ENCODE results near the gene APBB2. TPM values are rescaled to one million over a fixed set of nuclear protein-coding genes. Genes with fewer than 3 reads are reported as not detected.

APBB2 gene
- total RNA-seq, 2 donors from 2014 or later, result 134 to 137 TPM

GRCh38 chr4:41142376-41143310, 71.7 kb downstream of the APBB2 start:
- Histone ChIP-seq H3K36me3 (no peaks in the 10 kb centered on the region), H3K27ac (peak overlapping the region; percentile 83 to 85), H3K4me3 (peak overlapping the region; percentile 60), H3K9me3 (no peaks in the 10 kb centered on the region), H3K4me1 (ENCODE audit: control insufficient read depth in 1 of 2, low read depth in 2 of 2) (peaks cover 48 to 76% of the 10 kb centered on the region in 2 donors), H3K27me3 (replicated peaks; ENCODE audit: insufficient read depth) (no peaks in the 10 kb centered on the region)
- TF ChIP-seq, protein P1, sequence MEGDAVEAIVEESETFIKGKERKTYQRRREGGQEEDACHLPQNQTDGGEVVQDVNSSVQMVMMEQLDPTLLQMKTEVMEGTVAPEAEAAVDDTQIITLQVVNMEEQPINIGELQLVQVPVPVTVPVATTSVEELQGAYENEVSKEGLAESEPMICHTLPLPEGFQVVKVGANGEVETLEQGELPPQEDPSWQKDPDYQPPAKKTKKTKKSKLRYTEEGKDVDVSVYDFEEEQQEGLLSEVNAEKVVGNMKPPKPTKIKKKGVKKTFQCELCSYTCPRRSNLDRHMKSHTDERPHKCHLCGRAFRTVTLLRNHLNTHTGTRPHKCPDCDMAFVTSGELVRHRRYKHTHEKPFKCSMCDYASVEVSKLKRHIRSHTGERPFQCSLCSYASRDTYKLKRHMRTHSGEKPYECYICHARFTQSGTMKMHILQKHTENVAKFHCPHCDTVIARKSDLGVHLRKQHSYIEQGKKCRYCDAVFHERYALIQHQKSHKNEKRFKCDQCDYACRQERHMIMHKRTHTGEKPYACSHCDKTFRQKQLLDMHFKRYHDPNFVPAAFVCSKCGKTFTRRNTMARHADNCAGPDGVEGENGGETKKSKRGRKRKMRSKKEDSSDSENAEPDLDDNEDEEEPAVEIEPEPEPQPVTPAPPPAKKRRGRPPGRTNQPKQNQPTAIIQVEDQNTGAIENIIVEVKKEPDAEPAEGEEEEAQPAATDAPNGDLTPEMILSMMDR (IDR thresholded peaks at IDR 0.05), result no peak
- DNase-seq (ENCODE audit: low spot score) (no peak), ATAC-seq (ENCODE audit: insufficient number of reproducible peaks, low FRiP score, low read depth) (no peak)

DNA sequence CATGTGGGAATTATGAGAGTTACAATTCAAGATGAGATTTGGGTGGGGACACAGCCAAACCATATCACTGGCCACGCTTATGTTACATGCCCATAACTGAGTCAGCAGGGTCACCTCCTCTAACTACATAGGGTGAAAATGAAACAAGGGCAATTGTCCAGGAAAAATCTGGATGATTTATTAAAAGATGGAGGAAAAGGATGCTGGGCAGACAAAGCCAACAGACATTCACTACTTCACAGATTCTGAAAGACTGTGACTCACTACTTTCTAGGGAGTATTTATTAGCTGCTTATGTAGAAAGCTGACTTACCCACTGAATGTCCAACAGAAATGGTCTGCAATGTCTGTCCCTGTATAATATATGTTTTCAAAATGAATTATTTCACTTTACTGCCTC, 72.4 kb downstream of the APBB2 start:
- H3K4me1 ChIP-seq (ENCODE audit: control insufficient read depth in 1 of 2, low read depth in 2 of 2), result peaks cover 44 to 69% of the 10 kb centered on the region in 2 donors
- TF ChIP-seq, protein P1 (IDR thresholded peaks at IDR 0.05), result no peak
- no peaks in the 10 kb centered on the region for H3K36me3 ChIP-seq
- DNase-seq (ENCODE audit: low spot score), result no peak
- no peak overlapping the region for H3K4me3 ChIP-seq
- peak overlapping the region; percentile 83 to 85 for H3K27ac ChIP-seq
- no peak for ATAC-seq (ENCODE audit: insufficient number of reproducible peaks, low FRiP score, low read depth)
- no peaks in the 10 kb centered on the region for H3K9me3 ChIP-seq
- no peaks in the 10 kb centered on the region for H3K27me3 ChIP-seq (replicated peaks; ENCODE audit: insufficient read depth)

- H3K36me3 ChIP-seq, result no peaks in the 10 kb centered on the region
- peaks cover 41 to 69% of the 10 kb centered on the region in 2 donors for H3K4me1 ChIP-seq (ENCODE audit: control insufficient read depth in 1 of 2, low read depth in 2 of 2)
- no peak overlapping the region for H3K4me3 ChIP-seq
- no peak for ATAC-seq (ENCODE audit: insufficient number of reproducible peaks, low FRiP score, low read depth)
- no peaks in the 10 kb centered on the region for H3K9me3 ChIP-seq
- TF ChIP-seq, protein P1 (IDR thresholded peaks at IDR 0.05), result no peak
- no peak for DNase-seq (ENCODE audit: low spot score)
- H3K27me3 ChIP-seq (replicated peaks; ENCODE audit: insufficient read depth), result no peaks in the 10 kb centered on the region
- peak overlapping the region; percentile 83 to 85 for H3K27ac ChIP-seq
Observed at GRCh38 chr4:41140410-41140809, 73.9 kb downstream of the APBB2 start.

DNA sequence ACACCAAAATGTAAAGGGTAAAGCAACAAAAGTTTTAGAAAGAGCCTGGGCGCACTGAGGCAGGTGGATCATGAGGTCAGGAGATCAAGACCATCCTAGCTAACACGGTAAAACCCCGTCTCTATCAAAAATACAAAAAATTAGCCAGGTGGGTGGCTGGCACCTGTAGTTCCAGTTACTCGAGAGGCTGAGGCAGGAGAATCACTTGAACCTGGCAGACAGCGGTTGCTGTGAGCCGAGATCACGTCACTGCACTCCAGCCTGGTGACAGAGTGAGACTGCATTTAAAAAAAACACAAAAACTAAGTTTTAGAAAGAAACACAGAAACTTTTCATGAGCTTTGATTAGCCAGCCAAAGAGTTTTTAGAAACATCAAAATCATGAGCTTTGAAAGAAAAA, 76.5 kb downstream of the APBB2 start:
- Histone ChIP-seq H3K27me3 (replicated peaks; ENCODE audit: insufficient read depth) (no peaks in the 10 kb centered on the region), H3K9me3 (no peaks in the 10 kb centered on the region), H3K27ac (peak overlapping the region in 1 of 2 donors; percentile 9), H3K36me3 (no peaks in the 10 kb centered on the region), H3K4me1 (ENCODE audit: control insufficient read depth in 1 of 2, low read depth in 2 of 2) (peaks cover 47 to 72% of the 10 kb centered on the region in 2 donors), H3K4me3 (no peak overlapping the region)
- TF ChIP-seq, protein P1 (IDR thresholded peaks at IDR 0.05), result no peak
- ATAC-seq (ENCODE audit: insufficient number of reproducible peaks, low FRiP score, low read depth) (no peak), DNase-seq (ENCODE audit: low spot score) (no peak)

GRCh38 chr4:41136456-41136855, 77.9 kb downstream of the APBB2 start:
- H3K27ac ChIP-seq, result peak overlapping the region; percentile 32 to 33
- TF ChIP-seq, protein P1 (IDR thresholded peaks at IDR 0.05), result no peak

More at GRCh38 chr4:41136456-41136855, 77.9 kb downstream of the APBB2 start:
- DNase-seq (ENCODE audit: low spot score), result no peak
- Histone ChIP-seq H3K27me3 (replicated peaks; ENCODE audit: insufficient read depth) (no peaks in the 10 kb centered on the region), H3K9me3 (no peaks in the 10 kb centered on the region), H3K4me3 (peak overlapping the region; percentile 0), H3K4me1 (ENCODE audit: control insufficient read depth in 1 of 2, low read depth in 2 of 2) (peaks cover 40 to 69% of the 10 kb centered on the region in 2 donors), H3K36me3 (no peaks in the 10 kb centered on the region)
- no peak for ATAC-seq (ENCODE audit: insufficient number of reproducible peaks, low FRiP score, low read depth)
